WTC11 (cell line): ENCODE results near the gene LCE2A. TPM values are rescaled to one million over a fixed set of nuclear protein-coding genes. Genes with fewer than 3 reads are reported as not detected.

ENCODE experiments used
- ATAC-seq: fragments of 200-7000 bp; cut with Tn5 transposase; 2 replicates; pipeline ENCODE4 v1.10.0; 2021; ENCODE audit warnings: mild to moderate bottlenecking, moderate library complexity
- CTCF ChIA-PET: fragments of 300-600 bp; sonication (Branson Sonifier 250); formaldehyde crosslinking; loops from one replicate; lab custom pipeline; 2021; ENCODE audit warnings: antibody characterized with exemption; lab: Charles Lee
- POLR2A ChIA-PET: fragments of 350-600 bp; sonication (Branson Sonifier 250); formaldehyde crosslinking; loops from one replicate; lab custom pipeline; 2021; ENCODE audit warnings: antibody characterized with exemption; lab: Charles Lee
- DNase-seq: peaks from one replicate; pipeline ENCODE4 v3.0.0; 2021; ENCODE audit warnings: low spot score
- H3K27ac Mint-ChIP-seq: 2 replicates; pipeline ENCODE4 v1.8.0; 2021; ENCODE audit warnings: mixed read lengths
- H3K27me3 Mint-ChIP-seq: 2 replicates; pipeline ENCODE4 v1.8.0; 2021; ENCODE audit warnings: low read depth, mild to moderate bottlenecking, moderate library complexity, mixed read lengths
- H3K36me3 Mint-ChIP-seq: 2 replicates; pipeline ENCODE4 v1.8.0; 2021; ENCODE audit warnings: mixed read lengths
- H3K4me1 Mint-ChIP-seq: 2 replicates; pipeline ENCODE4 v1.8.0; 2022; ENCODE audit warnings: mixed read lengths
- H3K4me3 Mint-ChIP-seq: 2 replicates; pipeline ENCODE4 v1.8.0; 2021; ENCODE audit warnings: mild to moderate bottlenecking, moderate library complexity, mixed read lengths
- H3K9me3 Mint-ChIP-seq: 2 replicates; pipeline ENCODE4 v1.8.0; 2021; ENCODE audit warnings: mixed read lengths
- AFF4 ChIP-seq: sonication (generic); formaldehyde crosslinking; IDR thresholded peaks from 2 replicates; pipeline ENCODE4 v1.8.1; 2023; ENCODE audit warnings: mild to moderate bottlenecking, missing genetic modification reagents, borderline replicate concordance
- ATF6 ChIP-seq: sonication (generic); formaldehyde crosslinking; IDR thresholded peaks from 2 replicates; pipeline ENCODE4 v1.8.1; 2023; ENCODE audit warnings: mild to moderate bottlenecking, missing genetic modification reagents
- CREB1 ChIP-seq: sonication (generic); formaldehyde crosslinking; IDR thresholded peaks from 2 replicates; pipeline ENCODE4 v1.8.0; 2023; ENCODE audit warnings: mild to moderate bottlenecking, missing genetic modification reagents
- EMX1 ChIP-seq: fragments of 250-450 bp; sonication (Bioruptor Pico); IDR thresholded peaks from 2 replicates; pipeline ENCODE4 v1.8.0; 2021; ENCODE audit warnings: mild to moderate bottlenecking
- ERG ChIP-seq: fragments of 250-450 bp; sonication (Bioruptor Pico); IDR thresholded peaks from 2 replicates; pipeline ENCODE4 v1.8.0; 2021; ENCODE audit warnings: mild to moderate bottlenecking
- HMGA2 ChIP-seq: fragments of 250-450 bp; sonication (Bioruptor Pico); IDR thresholded peaks from 2 replicates; pipeline ENCODE4 v1.4.0; 2021; ENCODE audit warnings: mild to moderate bottlenecking, moderate library complexity
- HMGXB4 ChIP-seq: sonication (generic); formaldehyde crosslinking; IDR thresholded peaks from 2 replicates; pipeline ENCODE4 v1.8.1; 2023; ENCODE audit warnings: mild to moderate bottlenecking, moderate library complexity, missing genetic modification reagents
- IRF1 ChIP-seq: sonication (generic); formaldehyde crosslinking; IDR thresholded peaks from 2 replicates; pipeline ENCODE4 v1.8.0; 2023; ENCODE audit warnings: missing genetic modification reagents
- IRF2 ChIP-seq: sonication (generic); formaldehyde crosslinking; IDR thresholded peaks from 2 replicates; pipeline ENCODE4 v1.8.0; 2022; ENCODE audit warnings: low read depth, missing genetic modification reagents, borderline replicate concordance
- KAT7 ChIP-seq: sonication (generic); formaldehyde crosslinking; IDR thresholded peaks from 2 replicates; pipeline ENCODE4 v1.8.1; 2023; ENCODE audit warnings: missing genetic modification reagents, mild to moderate bottlenecking, borderline replicate concordance
- MAX ChIP-seq: sonication (generic); formaldehyde crosslinking; IDR thresholded peaks from 2 replicates; pipeline ENCODE4 v1.8.0; 2022; ENCODE audit warnings: mild to moderate bottlenecking, missing genetic modification reagents
- NFATC4 ChIP-seq: fragments of 250-450 bp; sonication (Bioruptor Pico); IDR thresholded peaks from 2 replicates; pipeline ENCODE4 v1.9.0; 2021; ENCODE audit warnings: mild to moderate bottlenecking
- PRDM15 ChIP-seq: sonication (generic); formaldehyde crosslinking; IDR thresholded peaks from 2 replicates; pipeline ENCODE4 v1.8.0; 2022; ENCODE audit warnings: missing genetic modification reagents
- RORB ChIP-seq: fragments of 250-450 bp; sonication (Bioruptor Pico); IDR thresholded peaks from 2 replicates; pipeline ENCODE4 v1.9.0; 2021; ENCODE audit warnings: mild to moderate bottlenecking
- TEAD4 ChIP-seq: sonication (generic); formaldehyde crosslinking; IDR thresholded peaks from 2 replicates; pipeline ENCODE4 v1.8.0; 2022; ENCODE audit warnings: mild to moderate bottlenecking, missing genetic modification reagents
- ZNF317 ChIP-seq: sonication (generic); formaldehyde crosslinking; IDR thresholded peaks from 2 replicates; pipeline ENCODE4 v1.8.1; 2023; ENCODE audit warnings: low read depth, mild to moderate bottlenecking, moderate library complexity, missing genetic modification reagents, borderline replicate concordance
- ZNF416 ChIP-seq: fragments of 250-450 bp; sonication (Bioruptor Pico); IDR thresholded peaks from 2 replicates; pipeline ENCODE4 v1.9.0; 2021; ENCODE audit warnings: mild to moderate bottlenecking, inconsistent platforms
- ZNF423 ChIP-seq: fragments of 250-450 bp; sonication (Bioruptor Pico); IDR thresholded peaks from 2 replicates; pipeline ENCODE4 v2.1.2; 2022; ENCODE audit warnings: mild to moderate bottlenecking, moderate library complexity
- total RNA-seq: library from RNA; stranded (reverse); gene quantifications from 3 replicates; pipeline ENCODE4 v1.2.3, GENCODE V29; 2021

Gene LCE2A
- total RNA-seq, 1 experiment from 2014 or later = not detected

GRCh38 chr1:152657677-152658076 lies 40.5 kb upstream of the LCE2A start:
- TF ChIP-seq HMGA2 (CRISPR knock-in tag) (no peak), CREB1 (CRISPR knock-in tag) (no peak), KAT7 (CRISPR knock-in tag) (no peak), TEAD4 (CRISPR knock-in tag) (no peak), ATF6 (CRISPR knock-in tag) (no peak), IRF2 (CRISPR knock-in tag) (no peak), MAX (CRISPR knock-in tag) (no peak), ZNF416 (CRISPR knock-in tag) (no peak), AFF4 (CRISPR knock-in tag) (no peak), ERG (CRISPR knock-in tag) (no peak), HMGXB4 (CRISPR knock-in tag) (no peak), PRDM15 (CRISPR knock-in tag) (no peak)
- Mint-ChIP-seq H3K4me3 (no peak overlapping the region), H3K27ac (no peak overlapping the region), H3K4me1 (no peaks in the 10 kb centered on the region), H3K9me3 (peaks cover 84% of the 10 kb centered on the region), H3K27me3 (peaks cover 3% of the 10 kb centered on the region; the same call in 1 of the 2 replicates), H3K36me3 (peaks cover 65% of the 10 kb centered on the region)
- no peak for ATAC-seq
- CTCF ChIA-PET = no interaction called here
- DNase-seq = no peak
- POLR2A ChIA-PET = no interaction called here

GRCh38 chr1:152658649-152659048 lies 39.5 kb upstream of the LCE2A start:
- peaks cover 3% of the 10 kb centered on the region; the same call in 1 of the 2 replicates for H3K27me3 Mint-ChIP-seq
- peaks cover 69% of the 10 kb centered on the region for H3K36me3 Mint-ChIP-seq
- H3K9me3 Mint-ChIP-seq = peaks cover 87% of the 10 kb centered on the region
- no peak for ATAC-seq
- H3K27ac Mint-ChIP-seq = no peak overlapping the region
- ChIA-PET POLR2A (no interaction called here), CTCF (no interaction called here)
- no peak for DNase-seq
- H3K4me1 Mint-ChIP-seq = no peaks in the 10 kb centered on the region
- no peak overlapping the region for H3K4me3 Mint-ChIP-seq
- TF ChIP-seq HMGA2 (CRISPR knock-in tag) (no peak), CREB1 (CRISPR knock-in tag) (no peak), ZNF317 (CRISPR knock-in tag) (no peak), RORB (CRISPR knock-in tag) (no peak), EMX1 (no peak), IRF1 (CRISPR knock-in tag) (no peak), ZNF423 (CRISPR knock-in tag) (no peak), NFATC4 (CRISPR knock-in tag) (no peak)
